ENCODE results near the gene C1orf198. TPM values are rescaled to one million over a fixed set of nuclear protein-coding genes. Genes with fewer than 3 reads are reported as not detected.

The C1orf198 gene
- total and polyA plus RNA-seq, 8 donors: 16.5 to 35.3 (median 20.7) TPM

DNA sequence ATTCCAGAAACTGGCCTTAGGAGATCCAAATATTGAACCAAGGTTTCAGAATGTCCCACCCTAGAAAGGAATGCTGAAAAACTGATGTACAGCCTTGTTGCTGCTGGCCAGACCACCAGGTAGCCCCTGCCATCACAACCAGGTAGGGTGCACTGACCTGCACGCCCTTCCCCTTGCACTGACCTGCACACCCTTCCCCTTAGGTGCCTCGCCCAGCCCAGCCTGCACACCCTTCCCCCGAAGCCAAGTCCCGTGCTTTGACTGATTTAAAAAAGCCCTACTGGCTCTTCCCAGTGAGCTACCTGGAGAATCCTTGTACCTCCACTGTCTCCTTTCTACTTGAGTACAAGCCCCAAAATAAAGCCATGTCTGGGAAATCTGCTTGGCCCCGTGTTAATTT, 26.3 kb upstream of the C1orf198 start:
- FAIRE-seq (no peak), DNase-seq (no peak), ATAC-seq (no peak)
- 72 to 76% methylated on average over 5 of the region's 5 CpGs for WGBS, 2 donors
- TF ChIP-seq, protein P1, sequence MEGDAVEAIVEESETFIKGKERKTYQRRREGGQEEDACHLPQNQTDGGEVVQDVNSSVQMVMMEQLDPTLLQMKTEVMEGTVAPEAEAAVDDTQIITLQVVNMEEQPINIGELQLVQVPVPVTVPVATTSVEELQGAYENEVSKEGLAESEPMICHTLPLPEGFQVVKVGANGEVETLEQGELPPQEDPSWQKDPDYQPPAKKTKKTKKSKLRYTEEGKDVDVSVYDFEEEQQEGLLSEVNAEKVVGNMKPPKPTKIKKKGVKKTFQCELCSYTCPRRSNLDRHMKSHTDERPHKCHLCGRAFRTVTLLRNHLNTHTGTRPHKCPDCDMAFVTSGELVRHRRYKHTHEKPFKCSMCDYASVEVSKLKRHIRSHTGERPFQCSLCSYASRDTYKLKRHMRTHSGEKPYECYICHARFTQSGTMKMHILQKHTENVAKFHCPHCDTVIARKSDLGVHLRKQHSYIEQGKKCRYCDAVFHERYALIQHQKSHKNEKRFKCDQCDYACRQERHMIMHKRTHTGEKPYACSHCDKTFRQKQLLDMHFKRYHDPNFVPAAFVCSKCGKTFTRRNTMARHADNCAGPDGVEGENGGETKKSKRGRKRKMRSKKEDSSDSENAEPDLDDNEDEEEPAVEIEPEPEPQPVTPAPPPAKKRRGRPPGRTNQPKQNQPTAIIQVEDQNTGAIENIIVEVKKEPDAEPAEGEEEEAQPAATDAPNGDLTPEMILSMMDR (IDR thresholded peaks at IDR 0.05): no peak
- intact Hi-C loops (cut with DNase I): no loop called here
- no peaks in the 10 kb centered on the region for H3K27me3 ChIP-seq
- H3K36me3 ChIP-seq: no peaks in the 10 kb centered on the region
- H3K9me3 ChIP-seq: no peaks in the 10 kb centered on the region
- no peak overlapping the region for H3K4me3 ChIP-seq
- H3K27ac ChIP-seq: no peak overlapping the region
- no peaks in the 10 kb centered on the region for H3K4me1 ChIP-seq

DNA sequence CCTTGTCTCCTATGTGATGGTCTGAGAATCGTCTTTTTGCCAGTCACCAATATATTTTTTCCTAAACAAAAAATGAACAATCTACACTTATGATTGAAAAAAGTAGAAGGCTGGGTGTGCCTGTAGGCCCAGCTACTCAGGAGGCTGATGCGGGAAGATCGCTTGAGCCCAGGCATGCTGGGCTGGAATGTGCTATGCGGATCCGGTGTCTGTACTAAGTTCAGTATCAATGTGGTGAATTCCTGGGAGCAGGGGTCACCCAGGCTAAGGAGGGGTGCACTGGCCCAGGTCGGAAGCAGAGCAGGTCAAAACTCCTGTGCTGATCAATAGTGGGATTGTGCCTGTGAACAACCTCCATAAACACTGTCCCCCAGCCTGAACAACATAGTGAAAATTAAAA, 25.7 kb upstream of the C1orf198 start:
- ATAC-seq: no peak
- 83 to 87% methylated on average over 6 of the region's 6 CpGs for WGBS, 2 donors
- Histone ChIP-seq H3K4me1 (no peaks in the 10 kb centered on the region), H3K4me3 (no peak overlapping the region), H3K36me3 (no peaks in the 10 kb centered on the region), H3K27ac (no peak overlapping the region), H3K9me3 (no peaks in the 10 kb centered on the region), H3K27me3 (no peaks in the 10 kb centered on the region)
- FAIRE-seq: no peak
- intact Hi-C loops (cut with DNase I): no loop called here
- no peak for DNase-seq
- TF ChIP-seq, protein P1 (IDR thresholded peaks at IDR 0.05): no peak

DNA sequence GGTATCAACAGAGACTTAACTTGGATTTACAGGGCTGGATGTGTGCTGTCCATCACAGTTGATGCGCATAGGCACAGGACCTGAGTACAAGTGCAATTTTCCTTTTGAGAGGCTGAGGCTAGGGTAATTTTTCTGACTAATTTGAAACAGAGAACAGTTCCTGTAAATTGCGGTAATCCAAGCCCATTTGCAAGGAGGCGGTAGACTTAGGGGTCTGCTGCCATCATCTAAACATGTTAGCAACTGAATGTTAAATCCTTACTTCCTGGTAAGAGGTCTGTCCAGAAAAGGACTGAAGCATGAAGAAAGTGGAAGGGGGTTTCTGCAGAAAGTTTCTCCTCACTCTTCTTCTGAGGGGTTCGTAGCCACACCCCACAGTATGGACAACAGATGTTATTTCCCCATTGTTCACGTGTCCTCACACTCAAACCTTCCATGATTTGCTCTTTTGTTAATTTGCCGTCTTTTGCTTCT, 23.7 kb upstream of the C1orf198 start:
- no peak for DNase-seq
- no peak for FAIRE-seq
- no peaks in the 10 kb centered on the region for H3K4me1 ChIP-seq
- no peak overlapping the region for H3K4me3 ChIP-seq
- 77 to 87% methylated on average over 6 of the region's 6 CpGs for WGBS, 2 donors
- H3K27me3 ChIP-seq: no peaks in the 10 kb centered on the region
- no peaks in the 10 kb centered on the region for H3K9me3 ChIP-seq
- no peaks in the 10 kb centered on the region for H3K36me3 ChIP-seq
- no peak overlapping the region for H3K27ac ChIP-seq
- TF ChIP-seq, protein P1 (IDR thresholded peaks at IDR 0.05): no peak
- no peak for ATAC-seq
- intact Hi-C loops (cut with DNase I): no loop called here

DNA sequence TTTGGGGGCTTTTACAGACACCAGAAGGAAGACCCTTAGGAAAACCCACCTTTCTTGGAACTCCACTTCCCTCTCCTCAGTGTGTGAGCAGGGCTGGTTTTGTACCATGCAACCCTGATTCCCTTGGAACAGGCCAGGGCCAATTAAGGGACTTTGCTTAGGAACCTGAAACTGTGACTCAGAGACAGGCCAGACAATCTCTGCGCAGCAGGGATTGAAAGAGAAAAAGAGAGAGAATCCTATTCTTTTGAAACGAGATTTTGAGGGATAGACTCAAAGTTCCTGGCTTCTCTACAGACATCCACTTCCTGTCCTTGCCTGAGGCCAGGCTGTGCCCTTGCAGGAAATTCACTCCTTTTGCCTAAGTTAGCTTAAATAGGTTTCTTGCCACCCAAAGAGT, 23.1 kb upstream of the C1orf198 start:
- TF ChIP-seq, protein P1 (IDR thresholded peaks at IDR 0.05): no peak
- H3K27me3 ChIP-seq: no peaks in the 10 kb centered on the region
- WGBS, 2 donors: 67% methylated on average over 2 of the region's 2 CpGs
- H3K27ac ChIP-seq: no peak overlapping the region
- ATAC-seq (no peak), DNase-seq (no peak), FAIRE-seq (no peak)
- H3K36me3 ChIP-seq: no peaks in the 10 kb centered on the region
- intact Hi-C loops (cut with DNase I): no loop called here
- no peak overlapping the region for H3K4me3 ChIP-seq
- no peaks in the 10 kb centered on the region for H3K9me3 ChIP-seq
- no peaks in the 10 kb centered on the region for H3K4me1 ChIP-seq

DNA sequence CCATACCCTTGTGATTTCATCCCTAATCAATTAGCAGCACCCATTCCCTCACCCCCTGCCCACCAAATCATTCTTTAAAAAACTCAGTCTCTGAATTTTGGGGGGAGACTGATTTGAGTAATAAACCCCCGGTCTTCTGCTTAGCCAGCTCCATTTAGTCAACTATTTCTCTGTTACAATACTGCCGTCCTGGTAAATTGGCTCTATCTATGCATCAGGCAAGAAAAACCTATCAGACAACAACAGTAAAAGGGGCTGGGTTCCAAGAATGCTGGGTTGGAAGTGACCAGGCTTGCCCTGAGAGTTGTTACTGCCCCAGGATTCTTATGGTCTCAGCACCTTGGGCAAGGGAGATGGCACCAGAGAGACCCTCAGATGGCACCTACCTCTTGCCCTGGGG, 16.3 kb upstream of the C1orf198 start:
- Histone ChIP-seq H3K9me3 (no peaks in the 10 kb centered on the region), H3K27me3 (no peaks in the 10 kb centered on the region), H3K27ac (no peak overlapping the region), H3K36me3 (no peaks in the 10 kb centered on the region), H3K4me3 (no peak overlapping the region), H3K4me1 (no peaks in the 10 kb centered on the region)
- WGBS, 2 donors: 88 to 94% methylated on average over 2 of the region's 2 CpGs
- FAIRE-seq (no peak), ATAC-seq (no peak), DNase-seq (no peak)
- intact Hi-C loops (cut with DNase I): no loop called here
- TF ChIP-seq, protein P1 (IDR thresholded peaks at IDR 0.05): no peak
